Activated CD4-positive, alpha-beta T cell treated with anti-CD3 and anti-CD28 coated beads, Interleukin-2, amount 50 U/mL, for 48 hours (primary cell): ENCODE measurements around the gene PRDM12.

Source experiments
- DNase-seq, 2 experiments: peaks; one replicate each; pipeline ENCODE4 v3.0.0-alpha.2; 2020

The PRDM12 gene

DNA sequence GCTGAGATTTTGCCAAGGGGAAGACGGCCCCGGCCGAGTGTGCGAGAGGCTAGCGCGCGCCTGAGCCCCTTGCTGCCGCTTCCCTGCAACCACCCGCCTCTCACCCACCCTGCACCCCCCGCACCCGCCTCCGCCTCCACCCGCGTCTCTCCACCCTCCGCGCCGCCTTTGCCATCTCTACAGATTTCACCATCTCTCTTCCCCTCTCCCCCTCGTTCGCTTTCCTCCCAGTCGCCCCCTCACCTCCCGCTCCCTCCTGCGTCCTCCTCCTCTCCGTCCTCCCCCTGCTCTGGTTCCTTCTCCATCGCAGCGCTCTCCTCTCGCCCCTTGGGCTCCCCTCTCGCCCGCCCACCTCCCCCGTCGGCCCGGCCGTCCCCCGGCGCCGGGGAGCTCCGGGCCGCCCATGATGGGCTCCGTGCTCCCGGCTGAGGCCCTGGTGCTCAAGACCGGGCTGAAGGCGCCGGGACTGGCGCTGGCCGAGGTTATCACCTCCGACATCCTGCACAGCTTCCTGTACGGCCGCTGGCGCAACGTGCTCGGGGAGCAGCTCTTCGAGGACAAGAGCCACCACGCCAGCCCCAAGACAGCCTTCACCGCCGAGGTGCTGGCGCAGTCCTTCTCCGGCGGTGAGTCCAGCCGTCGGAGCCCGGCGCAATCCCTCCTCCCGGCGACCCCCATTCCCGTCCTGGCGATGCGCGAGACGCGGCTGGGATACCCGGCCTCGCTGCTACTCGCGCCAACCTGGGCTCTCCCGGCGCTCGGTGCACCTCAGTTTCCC is at the start of gene PRDM12:
Gene PRDM12, plus strand, starts transcription at position 344 of the 778 bp plus-strand sequence. Its CDS starts 60 bp downstream, at position 404.
- no peak for DNase-seq

DNA sequence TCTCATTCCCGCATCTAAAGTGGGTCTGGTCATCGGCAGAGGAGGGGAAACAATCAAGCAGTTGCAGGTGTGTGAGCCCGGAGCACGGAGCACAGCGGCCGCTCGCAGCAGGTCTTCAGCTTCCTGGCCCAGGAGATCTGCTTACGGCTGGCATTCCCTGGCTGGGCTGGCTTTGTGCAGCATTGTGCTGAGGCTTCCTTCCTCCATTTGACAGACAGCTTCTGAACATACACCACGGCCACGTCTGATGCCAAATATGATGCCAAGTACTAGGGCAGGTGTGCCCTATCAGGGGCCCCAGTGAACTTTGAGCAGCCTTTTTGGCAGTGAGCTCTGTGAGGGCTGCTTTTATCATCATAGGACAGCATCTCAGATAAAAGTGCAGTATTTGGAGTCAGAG is 47.9 kb upstream of the PRDM12 start:
- no peak for DNase-seq

GRCh38 chr9:130623466-130623865 is 40.9 kb upstream of the PRDM12 start:
- DNase-seq, result no peak

- no peak for DNase-seq
Observed at GRCh38 chr9:130624154-130624553, 40.2 kb upstream of the PRDM12 start.

GRCh38 chr9:130626249-130626996 is 38.0 kb upstream of the PRDM12 start:
- DNase-seq, result no peak

DNA sequence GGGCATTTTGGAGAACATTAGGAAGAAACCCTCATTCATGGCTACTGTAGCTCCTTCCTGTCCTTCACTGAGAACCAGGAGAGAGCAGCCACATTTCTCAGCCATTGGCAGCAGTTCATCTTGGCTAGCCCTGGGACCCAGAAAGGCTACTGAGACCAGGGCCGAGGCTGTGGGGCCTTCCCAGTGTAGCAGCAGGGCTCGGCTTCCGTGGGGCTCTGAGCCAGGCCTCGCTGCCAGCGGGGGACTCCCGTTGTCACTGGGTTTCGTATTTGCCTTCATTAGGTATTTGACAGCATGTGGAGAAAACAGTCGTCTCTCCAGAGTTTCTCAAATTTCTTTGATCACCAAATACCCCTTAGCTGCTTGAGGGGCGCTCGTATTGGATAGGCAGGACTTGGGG is 37.3 kb upstream of the PRDM12 start:
- no peak for DNase-seq

GRCh38 chr9:130627896-130628792 is 36.2 kb upstream of the PRDM12 start:
- DNase-seq, result no peak

- no peak for DNase-seq
Observed at GRCh38 chr9:130629443-130630070, 34.8 kb upstream of the PRDM12 start.

GRCh38 chr9:130630071-130630450 is 34.3 kb upstream of the PRDM12 start:
- DNase-seq, result no peak

GRCh38 chr9:130630506-130631330 is 33.7 kb upstream of the PRDM12 start:
- DNase-seq, result no peak

GRCh38 chr9:130631331-130632080 is 32.9 kb upstream of the PRDM12 start:
- DNase-seq, result no peak

GRCh38 chr9:130632081-130632710 is 32.2 kb upstream of the PRDM12 start:
- DNase-seq, result no peak

DNA sequence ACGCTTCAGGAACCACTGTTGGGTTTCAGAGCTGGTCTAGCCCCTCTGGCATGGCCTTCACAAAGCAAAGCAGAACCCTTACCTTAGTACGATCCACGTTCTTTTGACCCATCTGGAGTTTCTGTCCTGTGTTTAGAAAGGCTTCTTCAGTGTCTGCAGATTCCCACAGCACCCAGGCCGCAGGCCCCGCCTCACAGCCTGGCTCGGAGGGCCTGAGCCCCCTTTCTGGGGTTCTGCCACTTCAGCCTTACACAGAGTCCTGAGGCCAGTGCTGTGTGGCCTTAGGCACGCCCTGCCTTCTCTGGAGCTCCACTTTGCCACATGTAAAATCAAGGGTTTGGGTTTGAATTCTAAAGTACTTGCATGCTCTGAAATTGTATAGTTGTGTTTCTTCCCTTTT is 31.6 kb upstream of the PRDM12 start:
- no peak for DNase-seq

DNA sequence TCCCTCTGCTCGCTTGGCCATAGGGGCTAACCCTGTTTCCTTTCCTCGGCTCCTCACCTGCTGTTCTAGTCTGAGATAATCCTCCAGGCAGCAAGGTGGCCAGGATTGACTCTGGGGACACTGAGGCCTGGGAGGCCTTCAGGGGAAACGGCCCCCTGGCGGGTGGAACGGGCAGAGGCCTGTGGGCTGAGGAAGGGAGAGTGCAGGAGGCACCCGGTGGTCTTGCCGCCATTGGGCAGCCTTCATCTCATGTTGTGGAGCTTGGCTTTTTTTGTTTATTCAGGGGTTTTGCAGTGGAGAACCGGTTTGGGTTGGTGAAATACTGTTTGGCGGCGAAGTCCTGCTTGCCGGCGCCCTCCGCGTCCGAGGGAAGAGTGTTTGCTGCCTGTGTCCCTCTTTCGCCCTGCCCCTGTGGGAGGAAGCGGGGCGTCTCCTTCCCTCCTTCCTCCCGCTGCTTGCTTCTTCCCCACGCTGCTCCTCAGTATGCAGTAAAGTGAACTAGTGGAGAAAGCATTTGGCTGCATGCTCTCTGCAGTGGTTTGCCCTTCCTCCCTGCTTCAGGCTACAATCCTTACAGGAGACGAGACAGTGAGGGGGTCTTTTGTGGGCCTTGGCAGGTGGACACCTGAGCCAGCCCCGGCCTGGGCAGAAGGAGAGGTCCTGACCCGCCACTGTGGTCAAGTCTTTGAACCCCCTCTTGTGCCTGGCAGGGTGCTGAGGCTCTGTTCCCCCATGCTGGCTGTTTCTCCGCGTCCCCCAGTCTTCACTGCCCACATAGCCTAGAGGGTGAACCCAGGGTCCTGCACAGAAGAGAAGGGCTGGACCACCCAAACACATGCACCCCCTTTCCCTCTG is 30.8 kb upstream of the PRDM12 start:
- DNase-seq, result no peak

GRCh38 chr9:130634191-130634768 is 30.1 kb upstream of the PRDM12 start:
- DNase-seq, result no peak

DNA sequence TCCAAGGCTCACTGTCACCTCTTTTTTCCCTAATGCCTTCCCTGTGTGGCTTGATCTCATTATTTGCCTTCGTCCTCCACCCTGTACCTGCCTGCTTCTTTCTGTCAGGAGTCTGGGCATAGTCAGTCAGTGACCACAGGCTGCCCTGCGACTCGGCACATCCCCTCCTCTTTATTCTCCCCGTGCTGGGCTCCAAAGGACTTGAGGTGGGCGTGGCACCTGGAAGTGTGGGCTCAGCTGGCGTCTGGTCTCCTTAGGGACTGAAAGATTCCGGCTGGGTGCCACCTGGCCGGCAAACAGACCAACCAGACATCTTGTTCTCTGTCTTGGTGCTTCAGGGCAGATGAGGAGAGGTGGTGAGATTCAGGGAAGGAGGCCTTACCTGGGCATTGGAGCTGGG is 29.6 kb upstream of the PRDM12 start:
- no peak for DNase-seq

DNA sequence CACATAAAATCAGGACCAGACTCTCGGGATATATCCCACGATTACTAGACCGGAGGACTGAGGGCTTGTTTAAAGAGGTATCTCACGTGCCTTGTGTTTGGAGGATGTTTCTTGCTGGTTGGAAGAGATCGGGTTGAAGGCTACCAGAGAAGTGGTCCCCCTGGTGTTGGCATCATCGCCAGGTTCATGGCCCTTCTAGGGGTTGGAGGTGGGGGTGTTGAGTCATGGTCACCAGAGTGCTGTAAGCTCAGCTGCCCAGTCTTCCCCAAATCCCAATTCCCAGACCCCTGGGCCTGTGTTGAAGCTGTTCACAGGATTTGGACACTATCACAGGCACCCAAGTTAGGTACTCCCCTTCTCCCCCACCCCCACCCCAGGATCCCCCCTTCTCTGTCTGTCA is 29.1 kb upstream of the PRDM12 start:
- DNase-seq, result no peak

DNA sequence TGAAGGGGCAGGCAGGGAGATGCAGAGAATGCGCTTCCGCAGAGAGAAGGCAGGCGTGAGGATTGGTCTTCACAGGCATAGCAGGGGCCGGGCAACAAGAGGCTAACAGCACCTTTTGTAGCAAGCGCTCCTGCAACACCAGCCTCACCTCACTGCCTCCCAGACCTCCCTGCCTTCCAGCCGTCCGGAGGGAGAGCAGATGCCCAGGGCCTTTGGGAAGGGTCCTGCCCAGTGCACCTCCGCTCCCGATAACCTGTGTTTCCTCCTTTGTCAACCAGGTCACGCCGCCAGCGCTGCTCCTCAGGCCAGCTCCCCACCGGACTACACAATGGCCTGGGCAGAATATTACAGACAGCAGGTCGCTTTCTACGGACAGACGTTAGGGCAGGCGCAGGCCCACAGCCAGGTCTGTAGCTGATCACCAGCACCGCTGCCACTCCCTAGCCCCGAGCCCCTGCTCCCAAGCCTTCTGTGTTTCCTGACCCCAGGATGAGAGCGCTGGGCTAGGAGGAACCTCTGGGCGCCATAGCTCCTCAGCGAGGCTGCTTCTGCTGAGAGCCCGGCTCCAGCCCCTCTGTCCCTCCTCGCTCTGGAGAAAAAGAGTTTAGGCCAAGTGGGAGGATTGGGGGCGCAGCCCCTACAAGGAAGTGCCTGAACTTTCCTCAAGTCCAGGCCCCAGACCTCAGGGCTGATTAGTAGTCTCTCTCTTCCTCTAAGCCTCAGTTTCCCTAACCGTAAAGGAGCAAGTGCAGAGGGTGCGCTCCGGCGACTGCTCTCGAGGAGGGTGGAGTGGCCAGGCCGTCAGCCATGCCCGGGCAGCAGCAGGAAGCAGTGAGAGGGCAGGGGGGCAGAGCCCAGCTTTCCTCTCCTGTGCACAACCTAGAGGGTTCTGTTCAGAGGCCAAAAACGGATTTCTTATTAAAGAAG is 28.4 kb upstream of the PRDM12 start:
- no peak for DNase-seq
